HG03558 (cell line): ENCODE results near the gene GTF2H2C.
"Not testable (repeated sequence)": the region's sequence is repeated elsewhere in the genome, so short reads cannot be mapped to it uniquely, and the experiment has no call there.

Experiments used
- ATAC-seq: cut with Tn5 transposase; IDR thresholded peaks from one replicate; pipeline ENCODE4 v1.9.1; 2021; ENCODE audit warnings: moderate number of reproducible peaks; ENCODE audit not compliant: unreplicated experiment; ENCODE audit errors: extremely low read depth

The GTF2H2C gene

GRCh38 chr5:69560587-69561431, 818 bp downstream of the GTF2H2C start:
- not testable (repeated sequence) for ATAC-seq

GRCh38 chr5:69566172-69566571, 6.2 kb downstream of the GTF2H2C start:
- ATAC-seq: not testable (repeated sequence)

- ATAC-seq: not testable (repeated sequence)
These were observed 8.1 kb downstream of the GTF2H2C start for GRCh38 chr5:69568072-69568471.

- ATAC-seq: not testable (repeated sequence)
These were observed 23.4 kb downstream of the GTF2H2C start for GRCh38 chr5:69583356-69583755.

- not testable (repeated sequence) for ATAC-seq
These were observed 36.3 kb downstream of the GTF2H2C start for GRCh38 chr5:69596114-69596840.

- ATAC-seq: peak; percentile 74
These were observed 42.0 kb downstream of the GTF2H2C start for GRCh38 chr5:69601947-69602346.

- ATAC-seq: not testable (repeated sequence)
These were observed 46.8 kb downstream of the GTF2H2C start for GRCh38 chr5:69606839-69607238.

- not testable (repeated sequence) for ATAC-seq
These were observed 47.8 kb downstream of the GTF2H2C start for GRCh38 chr5:69607750-69608149.

- ATAC-seq: not testable (repeated sequence)
These were observed 49.0 kb downstream of the GTF2H2C start for GRCh38 chr5:69608861-69609496.

GRCh38 chr5:69614843-69615242, 54.9 kb downstream of the GTF2H2C start:
- not testable (repeated sequence) for ATAC-seq

- ATAC-seq: not testable (repeated sequence)
These were observed 71.9 kb downstream of the GTF2H2C start for GRCh38 chr5:69631879-69632278.
